DMS53 treated with DMSO at 0.1 percent for 48 hours (cell line): ENCODE results near the gene TNFAIP2.

ENCODE experiments used
- DNase-seq: peaks from one replicate; lab custom pipeline; 2025; ENCODE audit not compliant: unreplicated experiment; lab: John Stamatoyannopoulos, UW

Gene TNFAIP2

GRCh38 chr14:103122947-103123633 is at the start of gene TNFAIP2:
Gene TNFAIP2, plus strand, starts transcription at chr14:103123461. Its CDS starts 2,997 bp downstream, at chr14:103126458.
- no peak for DNase-seq

GRCh38 chr14:103073876-103074728 is 49.2 kb upstream of the TNFAIP2 start:
- DNase-seq, result no peak

GRCh38 chr14:103074729-103075367 is 48.4 kb upstream of the TNFAIP2 start:
- DNase-seq, result no peak

GRCh38 chr14:103078420-103078749 is 44.9 kb upstream of the TNFAIP2 start:
- DNase-seq, result peak; percentile 34

GRCh38 chr14:103078860-103079587 is 44.2 kb upstream of the TNFAIP2 start:
- no peak for DNase-seq

- no peak for DNase-seq
Measured at GRCh38 chr14:103081951-103082350, 41.3 kb upstream of the TNFAIP2 start.

- no peak for DNase-seq
Measured at GRCh38 chr14:103084021-103084919, 39.0 kb upstream of the TNFAIP2 start, which contains the start of gene LBHD2. Gene LBHD2, plus strand, starts transcription at chr14:103084210. Its CDS starts 1,803 bp downstream, at chr14:103086013.

- DNase-seq, result no peak
Measured at GRCh38 chr14:103085106-103086091, 37.9 kb upstream of the TNFAIP2 start.

- no peak for DNase-seq
Measured at GRCh38 chr14:103086771-103087342, 36.4 kb upstream of the TNFAIP2 start.

GRCh38 chr14:103087343-103087835 is 35.9 kb upstream of the TNFAIP2 start:
- no peak for DNase-seq

GRCh38 chr14:103088921-103089320 is 34.3 kb upstream of the TNFAIP2 start:
- DNase-seq, result no peak

- no peak for DNase-seq
Measured at GRCh38 chr14:103089386-103090335, 33.6 kb upstream of the TNFAIP2 start.

GRCh38 chr14:103090481-103091020 is 32.7 kb upstream of the TNFAIP2 start:
- no peak for DNase-seq

- no peak for DNase-seq
Measured at GRCh38 chr14:103091041-103091882, 32.0 kb upstream of the TNFAIP2 start.

GRCh38 chr14:103091883-103092222 is 31.4 kb upstream of the TNFAIP2 start:
- DNase-seq, result no peak

- no peak for DNase-seq
Measured at GRCh38 chr14:103093856-103094405, 29.3 kb upstream of the TNFAIP2 start.
